Activated gamma-delta T cell (primary cell): ENCODE data around the gene UNC13C.

Experiments
- DNase-seq: peaks from one replicate; lab custom pipeline; 2025; lab: John Stamatoyannopoulos, UW

The UNC13C gene

DNA sequence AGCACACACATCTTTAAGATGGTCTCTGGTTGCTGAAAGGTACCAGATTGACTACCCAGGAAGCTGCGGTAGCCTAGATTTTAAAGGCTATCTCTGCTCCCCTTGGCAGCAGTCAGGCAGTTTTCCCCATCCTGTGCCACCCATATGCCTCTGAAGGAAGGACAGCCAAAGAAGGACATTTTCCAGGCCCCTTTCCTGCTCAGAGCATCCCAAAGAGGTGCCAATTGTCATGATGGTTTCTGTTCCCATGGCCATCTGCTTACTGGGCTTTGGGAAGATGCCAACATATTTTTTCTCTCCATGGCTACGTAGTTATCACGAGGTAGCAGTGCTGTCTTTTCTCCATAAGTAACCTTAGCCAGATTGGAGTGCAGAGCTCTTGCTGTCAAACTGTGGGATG, 39.7 kb downstream of the UNC13C start:
- DNase-seq, result no peak

DNA sequence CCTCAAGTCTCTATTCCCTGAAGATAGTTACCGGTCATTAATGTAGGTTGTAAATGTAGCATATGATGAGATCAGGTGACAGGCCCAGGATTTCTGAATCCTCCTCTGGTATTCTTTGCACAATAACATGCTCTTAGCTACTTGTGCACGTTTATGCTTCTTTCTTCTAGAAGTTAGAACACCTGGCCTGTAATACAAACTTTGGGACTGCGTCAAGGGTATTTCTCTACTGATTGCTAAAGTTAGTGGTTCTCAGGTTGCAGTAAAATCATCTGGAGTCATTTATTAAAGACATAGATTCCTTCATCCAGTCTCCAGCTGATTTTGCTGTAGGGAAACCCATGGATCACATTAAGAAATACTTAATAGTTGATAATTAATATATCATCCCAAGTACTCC, 48.0 kb downstream of the UNC13C start:
- DNase-seq, result no peak

DNA sequence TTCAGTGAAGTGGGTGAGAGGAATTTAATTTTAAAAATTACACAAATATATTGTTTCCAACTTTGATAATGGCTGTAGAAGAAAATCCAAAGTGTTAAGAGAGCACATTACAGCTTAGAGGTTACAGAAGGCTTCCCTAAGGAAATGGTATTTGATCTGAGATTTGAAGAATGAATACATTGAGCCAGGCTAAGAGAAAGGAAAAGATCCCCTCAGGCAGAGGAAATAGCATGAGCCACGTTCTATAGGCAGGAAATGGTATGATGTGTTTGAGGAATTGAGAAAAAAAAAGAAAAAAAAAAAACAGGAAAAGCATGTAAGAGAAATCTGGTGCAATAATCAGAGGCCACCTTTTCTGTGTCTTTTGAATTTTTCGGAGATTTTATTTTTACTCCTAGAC, 48.6 kb downstream of the UNC13C start:
- no peak for DNase-seq

DNA sequence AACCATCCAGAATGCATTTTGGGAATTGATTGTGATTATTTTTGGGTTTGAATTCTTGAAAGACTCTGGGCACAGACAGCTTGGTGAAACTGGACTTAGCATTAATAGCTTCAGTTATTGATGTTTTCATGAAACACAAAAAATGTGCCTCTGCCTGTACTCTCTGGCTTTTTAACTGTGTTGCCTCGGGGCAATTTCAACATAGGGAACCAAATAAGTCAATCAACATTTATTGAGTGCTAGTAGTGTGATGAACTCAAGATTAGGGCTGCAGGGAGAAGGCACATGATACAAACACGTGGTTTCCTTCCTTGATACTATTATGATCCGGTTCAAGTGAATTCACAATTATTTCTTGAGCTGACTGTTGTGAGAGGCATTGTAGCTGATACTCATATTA, 50.8 kb downstream of the UNC13C start:
- DNase-seq, result no peak

DNA sequence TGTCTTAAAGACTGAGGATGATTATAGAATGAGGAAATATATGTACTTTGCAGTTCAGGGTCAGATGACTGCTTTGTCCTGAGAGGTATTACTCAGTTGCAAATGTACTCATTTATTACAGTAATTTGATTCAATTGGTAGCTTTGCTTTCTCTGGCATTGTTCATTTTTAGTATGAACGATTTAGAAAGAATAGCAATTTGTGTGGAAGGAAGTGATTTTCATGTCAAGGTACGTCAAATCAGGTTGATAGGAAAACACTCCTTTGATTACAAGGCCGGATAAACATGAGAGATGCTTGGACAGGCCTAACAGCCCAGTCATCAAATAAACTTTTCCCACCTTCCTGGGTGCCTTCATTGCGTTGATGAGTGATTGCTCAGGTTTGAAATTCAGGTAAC, 53.8 kb downstream of the UNC13C start:
- no peak for DNase-seq

DNA sequence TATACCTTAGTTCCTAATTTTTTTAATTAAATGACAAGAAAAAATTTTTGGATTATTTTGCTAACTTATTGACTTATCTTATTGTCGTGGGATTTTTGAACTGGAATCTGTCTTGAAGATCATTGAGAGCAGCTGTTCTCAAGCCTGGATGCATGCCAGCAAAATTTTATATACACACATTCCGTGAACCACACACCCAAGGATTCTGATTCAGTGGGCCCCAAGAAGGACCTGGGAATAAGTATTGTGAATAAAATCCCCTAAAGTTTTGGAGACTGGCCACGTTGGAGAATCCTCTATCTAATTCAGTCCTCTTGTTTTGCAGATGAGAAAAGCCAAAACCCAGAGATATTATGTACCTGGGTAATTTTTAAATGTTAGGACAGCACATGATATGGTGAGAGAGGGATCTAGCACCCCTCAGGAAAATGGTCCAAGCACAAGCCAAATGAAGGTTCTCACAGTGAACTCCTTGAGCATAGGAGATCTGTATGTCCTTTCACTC, 55.2 kb downstream of the UNC13C start:
- no peak for DNase-seq

DNA sequence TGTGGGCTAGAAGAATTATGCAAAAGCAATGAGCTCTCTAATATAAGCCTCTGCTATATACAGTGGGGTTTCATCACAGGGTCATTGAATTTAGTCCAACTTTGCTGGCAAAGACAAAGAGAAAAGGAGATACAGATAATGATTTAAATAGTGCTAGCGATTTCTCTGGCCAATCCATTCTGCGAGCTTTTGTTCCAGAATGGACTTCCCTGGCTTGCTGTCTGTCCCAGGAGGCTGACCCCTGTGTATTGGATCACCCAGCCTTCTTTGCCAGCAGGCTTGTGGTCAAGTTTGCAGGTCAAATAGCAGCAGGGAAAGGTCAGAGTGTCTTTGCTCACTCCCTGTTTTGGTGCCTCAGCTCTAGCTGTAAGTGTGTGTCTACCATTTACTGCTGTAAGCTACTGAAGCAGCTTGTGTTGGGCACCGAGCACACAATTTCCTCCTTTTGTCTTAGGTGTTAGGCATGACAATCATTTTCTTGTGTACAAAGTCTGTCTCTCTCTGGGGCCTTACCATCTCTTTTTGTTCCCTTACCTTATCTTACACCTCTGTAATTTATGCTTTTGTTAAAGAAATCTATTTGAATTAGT, 55.7 kb downstream of the UNC13C start:
- no peak for DNase-seq

DNA sequence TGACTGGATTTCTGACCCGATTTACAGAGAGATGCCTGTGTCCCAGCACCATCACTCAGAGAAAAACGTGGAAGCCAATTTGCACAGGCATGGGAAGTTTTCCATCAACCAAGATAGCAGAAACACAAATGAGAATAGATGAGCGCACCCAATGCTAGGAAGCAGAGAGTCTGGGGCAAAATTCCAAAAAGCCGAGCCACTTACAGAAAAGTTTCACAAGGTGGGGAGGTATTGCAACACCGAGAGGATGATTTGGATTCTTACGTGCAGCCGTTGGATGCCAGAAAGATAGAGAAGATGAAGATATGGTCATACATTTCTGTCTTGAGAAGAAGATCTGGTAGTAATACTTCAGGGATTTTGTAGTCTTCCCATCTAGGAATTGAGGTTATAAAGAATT, 57.4 kb downstream of the UNC13C start:
- DNase-seq, result no peak

DNA sequence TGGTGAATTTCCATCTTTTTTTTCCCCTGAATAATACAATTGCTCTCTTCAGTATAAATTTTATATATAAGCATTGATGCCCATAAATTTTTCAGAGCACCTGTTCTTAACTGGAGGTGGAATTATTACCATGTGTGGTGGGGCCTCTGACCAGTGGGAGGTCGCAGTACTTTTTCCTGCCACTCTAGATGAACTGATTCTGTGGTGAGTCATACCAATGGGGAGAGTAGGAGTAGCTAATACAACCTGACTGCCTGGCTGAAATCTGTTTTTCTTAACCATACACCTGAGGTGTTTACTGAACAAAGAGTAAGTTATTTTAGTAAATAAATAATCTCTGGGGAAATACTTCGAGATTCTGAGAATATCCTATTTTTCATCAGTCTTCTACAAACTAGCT, 67.2 kb downstream of the UNC13C start:
- no peak for DNase-seq

DNA sequence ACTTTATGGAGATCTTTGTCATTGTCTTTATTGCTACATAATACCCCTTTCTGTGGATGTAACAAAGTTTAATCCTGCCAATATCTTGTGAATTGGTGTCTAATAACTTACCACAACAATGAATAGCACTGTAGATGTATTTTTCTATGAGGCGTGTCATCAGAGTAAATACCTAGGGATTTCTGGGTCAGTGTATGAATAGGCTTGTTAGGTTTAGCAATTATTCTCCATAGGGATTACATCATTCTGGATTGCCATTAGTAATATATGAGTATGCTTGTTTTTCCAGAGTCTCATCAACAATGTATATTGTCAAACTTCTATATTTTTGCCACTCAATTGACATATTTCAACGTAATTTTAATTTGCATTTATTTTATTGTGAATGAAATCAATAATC, 67.9 kb downstream of the UNC13C start:
- DNase-seq, result no peak

DNA sequence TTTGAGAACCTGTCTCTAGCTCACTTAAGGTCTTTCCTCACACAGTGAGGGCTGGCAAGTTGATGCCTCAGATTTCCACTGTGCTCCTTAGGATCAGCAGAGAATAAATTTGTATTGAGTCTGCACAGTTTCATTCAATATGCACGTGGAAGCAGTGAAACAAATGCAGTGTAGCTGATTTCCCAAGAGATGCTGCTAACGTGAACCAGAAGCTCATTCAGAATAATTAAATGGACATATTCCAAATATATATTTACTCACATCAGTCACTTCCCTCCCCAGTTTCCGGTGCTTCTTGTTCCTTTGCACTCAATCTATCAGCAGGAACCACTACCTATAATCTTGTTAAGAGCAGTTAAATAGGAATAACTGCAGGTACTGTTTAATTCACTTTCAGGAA, 86.1 kb downstream of the UNC13C start:
- no peak for DNase-seq

DNA sequence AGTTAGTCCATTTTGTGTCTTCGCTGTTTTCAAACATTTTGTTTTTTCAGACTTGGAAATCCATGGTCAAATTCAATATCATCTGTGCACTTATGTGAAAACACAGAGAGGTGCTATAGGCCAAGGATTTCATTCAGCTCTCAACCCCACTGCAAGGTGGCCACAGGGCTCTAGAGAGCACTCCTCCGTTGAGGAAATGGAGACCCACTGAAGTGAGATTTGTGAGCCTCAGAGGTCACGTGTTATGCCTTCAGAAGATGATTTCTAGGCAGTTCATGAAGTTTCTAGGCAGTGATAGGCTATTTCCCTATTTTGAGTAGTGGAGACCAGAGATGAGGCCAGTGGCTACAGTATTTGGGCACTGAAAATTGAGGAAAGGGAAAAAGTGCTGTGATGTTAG, 88.2 kb downstream of the UNC13C start:
- no peak for DNase-seq

DNA sequence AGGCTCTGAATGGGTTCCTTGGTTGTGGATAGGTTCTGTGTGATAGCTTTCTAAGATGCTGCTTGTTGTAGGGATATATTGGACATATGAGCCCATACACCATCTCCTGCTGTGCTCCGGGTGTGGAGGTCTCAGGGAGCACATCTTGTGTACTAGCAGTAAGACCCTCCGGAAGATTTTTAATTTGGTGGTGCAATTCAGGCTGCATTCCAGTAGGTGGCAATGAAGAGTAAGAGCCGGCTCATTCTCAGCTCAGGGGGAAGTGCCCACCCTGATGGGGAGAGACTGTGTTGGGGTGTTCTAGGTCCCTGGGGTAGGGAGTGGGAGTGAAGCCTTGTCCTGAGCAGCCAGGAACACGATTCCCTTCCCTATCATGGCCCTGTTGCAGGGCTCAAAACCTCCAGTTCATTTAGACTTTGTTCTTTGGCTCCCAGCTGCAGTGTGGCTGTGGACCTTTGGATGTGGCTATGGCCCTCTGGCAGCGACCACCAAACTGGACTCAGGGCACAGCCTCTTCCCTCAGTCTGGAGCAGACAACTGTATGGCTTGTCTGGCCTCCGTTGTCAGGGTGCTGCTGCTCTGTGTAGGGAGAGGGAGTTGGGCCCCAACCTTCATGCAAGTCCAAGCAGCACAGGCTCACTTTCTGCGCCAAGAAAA, 104.7 kb downstream of the UNC13C start:
- no peak for DNase-seq

DNA sequence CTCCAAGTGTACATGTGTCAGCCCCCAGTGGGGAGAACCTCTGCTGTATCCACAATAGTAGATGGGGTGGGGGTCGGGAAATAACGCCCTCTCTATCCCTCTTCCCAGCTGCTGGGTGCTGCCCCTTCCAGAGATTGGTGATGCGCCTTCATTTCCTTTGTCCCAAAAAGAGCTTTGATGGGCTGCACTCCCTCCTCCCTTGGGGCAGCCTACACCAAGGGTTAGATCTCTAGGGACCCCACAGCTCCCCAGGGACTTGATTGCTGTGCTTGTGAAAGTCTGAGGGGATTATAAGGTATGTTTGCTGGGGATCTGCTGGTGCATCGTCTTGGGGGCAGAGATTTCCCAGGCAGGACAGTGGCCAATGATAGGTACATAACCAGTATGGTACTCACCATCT, 105.3 kb downstream of the UNC13C start:
- DNase-seq, result no peak

DNA sequence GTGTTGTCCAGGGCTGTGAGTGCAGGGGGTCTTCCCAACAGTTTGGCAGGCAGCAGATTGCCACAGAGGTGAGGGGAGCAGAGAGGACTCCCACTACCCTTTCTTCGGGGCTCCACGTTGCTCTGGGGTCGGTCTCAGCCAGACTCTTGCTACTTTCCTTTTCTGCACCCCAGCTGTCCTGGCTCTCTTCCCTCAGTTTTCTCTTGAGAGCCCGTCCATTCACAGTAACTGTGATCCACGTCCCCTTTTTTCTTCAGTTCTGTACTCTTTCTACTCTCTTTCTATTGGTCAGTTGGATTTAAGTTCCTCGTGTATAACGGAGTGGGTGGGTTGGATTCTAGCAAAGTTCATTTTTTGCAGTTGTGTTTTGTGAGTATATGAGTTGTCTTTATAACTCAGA, 105.8 kb downstream of the UNC13C start:
- DNase-seq, result no peak

DNA sequence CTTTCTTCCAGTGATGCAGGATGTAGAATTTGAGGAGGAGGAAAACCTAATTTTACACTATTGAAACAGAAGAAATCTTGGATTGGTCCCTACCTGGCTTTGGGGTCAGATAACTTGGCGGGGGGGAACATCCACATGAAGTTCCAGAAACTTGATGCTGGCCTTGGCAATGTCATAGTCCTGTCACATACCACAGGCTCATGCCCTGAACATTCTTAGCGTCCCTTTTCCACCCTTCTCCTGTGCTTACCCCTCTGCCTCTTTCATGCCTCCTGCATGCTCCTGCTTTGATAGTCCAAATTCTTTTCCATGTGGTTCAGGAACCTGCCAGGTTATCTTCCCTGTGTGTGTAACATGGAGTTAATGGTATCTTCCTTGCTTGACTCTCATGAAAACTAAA, 110.6 kb downstream of the UNC13C start:
- DNase-seq, result no peak

DNA sequence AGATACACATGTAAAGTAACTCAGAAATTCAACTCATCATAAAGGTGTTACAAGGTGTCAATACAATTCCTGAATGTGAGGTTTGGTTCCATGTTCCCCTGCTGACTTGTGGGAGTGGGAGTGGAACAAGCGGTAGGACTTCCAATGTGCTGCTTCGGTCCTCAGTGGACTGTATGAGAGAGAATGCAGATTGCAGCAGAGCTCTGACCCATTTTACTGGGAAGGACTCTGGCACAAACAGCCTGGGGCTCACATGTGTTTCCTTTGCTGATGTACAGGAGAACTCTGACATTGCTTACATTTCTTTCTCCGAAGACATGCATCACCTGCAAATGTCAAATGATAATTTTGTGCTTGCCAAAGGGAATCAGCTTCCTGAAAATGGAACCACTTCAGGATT, 111.5 kb downstream of the UNC13C start:
- DNase-seq, result no peak

DNA sequence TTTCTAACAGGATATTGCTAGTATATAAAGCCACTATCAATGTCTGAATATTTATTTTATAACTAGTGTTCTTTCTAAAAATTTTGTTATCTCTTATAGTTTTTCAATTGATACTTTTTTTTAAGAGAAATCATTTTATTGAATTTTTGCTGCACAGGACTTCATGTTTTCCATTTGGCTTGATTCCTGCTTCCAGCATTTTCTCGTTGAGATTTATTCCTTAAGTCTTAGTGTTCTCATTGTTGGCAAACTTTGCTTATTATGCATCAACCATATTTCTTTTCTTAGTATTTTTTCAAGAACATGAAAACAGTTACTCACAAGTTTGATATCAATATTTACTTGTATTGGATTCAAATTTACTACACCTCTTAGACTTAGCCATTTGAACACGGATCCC, 113.4 kb downstream of the UNC13C start:
- DNase-seq, result no peak

DNA sequence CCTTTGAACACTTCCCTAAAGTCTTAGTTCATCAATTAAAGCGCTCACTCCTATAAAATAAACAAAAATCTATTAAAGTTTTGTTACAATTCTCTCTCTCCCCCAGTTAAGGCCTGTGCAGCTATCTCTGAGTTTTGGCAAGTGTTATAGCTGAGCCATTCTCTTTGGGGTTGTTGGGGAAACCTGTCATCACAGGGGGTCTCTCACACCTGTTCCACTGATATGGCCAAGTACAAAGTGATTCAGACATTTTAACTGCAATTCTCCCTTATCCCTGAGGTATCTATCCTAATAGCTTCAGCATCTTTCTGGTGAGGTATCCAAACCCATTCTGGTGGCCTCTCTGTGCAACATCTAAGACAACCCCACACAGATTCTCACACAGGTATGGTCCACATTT, 116.4 kb downstream of the UNC13C start:
- no peak for DNase-seq

DNA sequence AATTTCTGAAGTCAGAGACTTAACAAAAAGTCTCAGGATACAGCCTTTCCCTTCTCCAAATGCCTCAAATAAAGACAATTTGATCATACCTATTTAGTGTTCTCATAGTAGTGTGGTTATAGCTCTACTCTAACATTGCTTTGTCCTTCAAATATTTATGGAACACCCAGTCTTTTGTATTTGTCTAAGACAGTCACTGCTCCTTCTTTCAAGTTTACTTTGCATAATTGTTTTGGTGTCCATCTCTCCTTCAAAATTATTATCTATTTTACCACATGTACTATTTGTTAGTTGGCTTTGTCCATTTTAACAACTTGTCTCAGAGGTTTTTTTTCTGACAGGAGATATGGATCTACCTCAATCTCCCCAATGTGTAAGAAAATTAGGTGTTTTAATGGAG, 118.8 kb downstream of the UNC13C start:
- no peak for DNase-seq

DNA sequence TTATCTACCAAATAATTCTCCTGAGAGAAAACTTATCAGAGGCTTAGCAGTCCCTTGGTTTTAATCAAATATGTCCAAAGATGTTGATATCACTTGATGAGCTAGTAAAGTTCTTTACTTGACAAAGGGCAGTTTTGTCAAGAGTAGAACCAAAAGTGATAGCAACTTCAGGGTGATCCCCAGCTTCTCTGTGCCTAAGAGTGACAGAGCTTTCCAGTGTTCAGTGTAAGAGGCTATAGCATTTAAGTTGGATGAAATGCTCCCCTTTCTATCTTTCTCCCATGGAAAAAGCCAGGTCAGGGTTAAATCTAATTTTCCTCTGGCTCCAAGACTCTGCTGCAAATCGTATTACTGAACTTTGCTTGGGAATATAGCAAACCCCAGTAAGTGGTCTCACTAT, 120.8 kb downstream of the UNC13C start:
- DNase-seq, result no peak

DNA sequence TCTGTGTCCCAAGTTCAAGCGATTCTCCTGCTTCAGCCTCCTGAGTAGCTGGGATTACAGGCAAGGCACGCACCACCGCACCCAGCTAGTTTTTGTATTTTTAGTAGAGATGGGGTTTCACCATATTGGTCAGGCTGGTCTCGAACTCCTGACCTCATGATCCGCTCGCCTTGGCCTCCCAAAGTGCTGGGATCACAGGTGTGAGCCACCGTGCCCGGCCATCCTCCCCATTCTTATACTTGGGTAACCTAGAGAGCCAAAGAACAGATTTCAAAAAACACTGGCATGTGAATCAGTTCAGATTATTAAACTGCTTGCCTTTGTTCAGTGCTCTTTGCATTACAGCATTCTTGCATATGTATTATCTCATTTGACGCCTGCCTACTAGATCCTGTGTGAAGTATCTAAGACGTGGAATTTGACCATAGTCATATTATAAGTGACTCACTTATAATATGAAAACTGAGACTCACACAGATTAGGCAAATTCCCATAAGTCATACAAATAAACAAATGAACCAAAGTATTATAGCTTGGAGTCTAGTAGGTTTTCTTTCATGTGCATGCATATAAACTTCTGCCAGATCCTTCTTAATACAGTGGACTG, 123.5 kb downstream of the UNC13C start:
- DNase-seq, result no peak

DNA sequence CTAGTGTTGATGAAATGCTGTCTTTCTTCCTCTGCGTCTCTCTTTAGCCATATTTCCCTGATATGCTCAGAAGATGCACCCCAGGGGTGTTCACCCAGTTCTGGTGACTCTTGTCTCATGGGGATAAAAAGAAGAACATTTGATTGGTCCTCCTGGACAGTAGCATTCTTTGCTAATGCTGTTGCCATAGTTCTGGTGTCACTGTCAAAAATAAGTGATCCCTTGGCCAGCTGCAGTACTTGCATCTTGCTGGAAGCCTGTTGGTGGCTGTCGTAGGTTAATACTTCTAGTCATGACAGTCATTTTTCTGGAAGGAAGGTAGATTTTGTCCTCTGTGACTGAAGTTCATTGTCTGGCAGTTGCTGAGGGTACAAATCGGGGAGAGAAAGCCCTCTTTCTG, 124.5 kb downstream of the UNC13C start:
- DNase-seq, result no peak

DNA sequence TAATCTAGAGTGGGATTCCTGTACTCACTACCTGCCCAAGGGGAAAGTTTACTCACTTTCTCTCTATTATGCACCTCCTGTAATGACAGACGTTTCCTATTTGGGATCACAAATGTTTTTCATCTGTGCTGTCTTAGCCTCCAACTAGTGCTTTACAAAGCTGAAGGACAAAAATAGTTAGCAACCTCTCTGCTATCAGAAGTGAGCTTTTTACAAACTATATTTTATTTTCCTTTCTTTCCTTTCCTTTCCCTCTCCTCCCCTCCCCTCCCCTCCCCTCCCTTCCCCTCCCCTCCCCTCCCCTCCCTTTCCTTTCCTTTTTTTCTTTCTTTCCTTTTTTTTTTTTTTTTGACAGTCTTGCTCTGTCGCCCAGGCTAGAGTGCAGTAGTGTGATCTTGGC, 130.8 kb downstream of the UNC13C start:
- DNase-seq, result no peak
